IMR-90 (cell line): ENCODE measurements around the gene AFAP1L2. TPM values are rescaled to one million over a fixed set of nuclear protein-coding genes. Genes with fewer than 3 reads are reported as not detected.

Source experiments
- ATAC-seq: fragments of 200-7000 bp; cut with Tn5 transposase; 2 replicates; pipeline ENCODE4 v1.9.1; 2020; ENCODE audit warnings: low read depth, mild to moderate bottlenecking, moderate library complexity
- BruUV-seq: library from RNA; stranded (reverse); fragments of 400-500 nt; replicated peaks from 2 replicates; lab custom pipeline; 2021; lab: Mats Ljungman, UMichigan
- CTCF ChIA-PET: fragments of 300-600 bp; formaldehyde crosslinking; extraction: SDS; loops from one replicate; lab custom pipeline; 2021; ENCODE audit warnings: antibody characterized with exemption; lab: Yijun Ruan, JAX
- POLR2A ChIA-PET: fragments of 300-600 bp; sonication (Branson Sonifier 250); formaldehyde crosslinking; loops from one replicate; lab custom pipeline; 2022; ENCODE audit warnings: antibody characterized with exemption; ENCODE audit not compliant: unreplicated experiment; lab: Charles Lee
- DNase-seq: peaks from one replicate; pipeline ENCODE4 v3.0.0; 2013
- H2AFZ ChIP-seq: replicated peaks from 2 replicates; pipeline ENCODE3; 2013; ENCODE audit warnings: low read length, mild to moderate bottlenecking; ENCODE audit not compliant: poor library complexity
- H2AK5ac ChIP-seq: 2 replicates; pipeline ENCODE4 v1.6.1; 2013; ENCODE audit warnings: low read depth, low read length, inconsistent platforms
- H2AK9ac ChIP-seq: replicated peaks from 2 replicates; pipeline ENCODE3; 2013; ENCODE audit warnings: mild to moderate bottlenecking, low read depth, low read length, moderate library complexity; ENCODE audit not compliant: poor library complexity
- H2BK120ac ChIP-seq: 2 replicates; pipeline ENCODE4 v1.6.1; 2013; ENCODE audit warnings: low read depth, low read length, inconsistent platforms
- H2BK15ac ChIP-seq: 3 replicates; pipeline ENCODE4 v1.6.1; 2013; ENCODE audit warnings: low read depth, low read length, inconsistent platforms
- H2BK20ac ChIP-seq: 2 replicates; pipeline ENCODE4 v1.6.1; 2013; ENCODE audit warnings: low read depth, mild to moderate bottlenecking, inconsistent platforms, low read length, moderate library complexity
- H2BK5ac ChIP-seq: 2 replicates; pipeline ENCODE4 v1.6.1; 2013; ENCODE audit warnings: mild to moderate bottlenecking, low read depth, low read length, inconsistent platforms; ENCODE audit not compliant: poor library complexity, severe bottlenecking
- H3K14ac ChIP-seq: replicated peaks from 2 replicates; pipeline ENCODE4 v1.6.1; 2013; ENCODE audit warnings: low read depth, low read length, inconsistent platforms
- H3K18ac ChIP-seq: 2 replicates; pipeline ENCODE4 v1.6.1; 2013; ENCODE audit warnings: low read depth, low read length, control low read depth
- H3K23ac ChIP-seq: 2 replicates; pipeline ENCODE4 v1.6.1; 2013; ENCODE audit warnings: low read depth, low read length, inconsistent platforms
- H3K27ac ChIP-seq: 2 replicates; pipeline ENCODE4 v1.5.1; 2013; ENCODE audit warnings: mild to moderate bottlenecking, control low read depth, low read length; ENCODE audit not compliant: insufficient read depth
- H3K27me3 ChIP-seq: 2 replicates; pipeline ENCODE4 v1.6.1; 2013; ENCODE audit warnings: low read length; ENCODE audit not compliant: control insufficient read depth, insufficient read depth
- H3K36me3 ChIP-seq: 2 replicates; pipeline ENCODE4 v1.6.1; 2013; ENCODE audit warnings: low read length, mixed read lengths; ENCODE audit not compliant: control insufficient read depth, insufficient read depth
- H3K4ac ChIP-seq: 2 replicates; pipeline ENCODE4 v1.6.1; 2013; ENCODE audit warnings: low read depth, low read length, inconsistent platforms
- H3K4me1 ChIP-seq: 2 replicates; pipeline ENCODE4 v1.6.1; 2013; ENCODE audit warnings: low read length, mixed read lengths; ENCODE audit not compliant: control insufficient read depth, insufficient read depth
- H3K4me2 ChIP-seq: 2 replicates; pipeline ENCODE4 v1.6.1; 2013; ENCODE audit warnings: low read depth, mild to moderate bottlenecking, control low read depth, low read length, moderate library complexity
- H3K4me3 ChIP-seq: 2 replicates; pipeline ENCODE4 v1.5.1; 2013; ENCODE audit warnings: low read depth, mild to moderate bottlenecking, control low read depth, low read length, moderate library complexity; ENCODE audit not compliant: insufficient read depth
- H3K56ac ChIP-seq: 2 replicates; pipeline ENCODE4 v1.6.1; 2013; ENCODE audit warnings: low read length, inconsistent platforms; ENCODE audit not compliant: insufficient read depth; ENCODE audit errors: extremely low read depth
- H3K79me1 ChIP-seq, 2 experiments: 2 replicates each; pipeline ENCODE4 v1.6.1; 2013; ENCODE audit warnings: low read length in 2 of 2, inconsistent platforms in 1 of 2, low read depth in 1 of 2
- H3K9ac ChIP-seq: 2 replicates; pipeline ENCODE4 v1.6.1; 2013; ENCODE audit warnings: low read depth, low read length, control low read depth
- H3K9me1 ChIP-seq: 2 replicates; pipeline ENCODE4 v1.6.1; 2013; ENCODE audit warnings: low read length, inconsistent platforms; ENCODE audit not compliant: insufficient read depth
- H3K9me3 ChIP-seq: 2 replicates; pipeline ENCODE4 v1.6.1; 2013; ENCODE audit warnings: low read length; ENCODE audit not compliant: control insufficient read depth, insufficient read depth
- H4K20me1 ChIP-seq: 2 replicates; pipeline ENCODE4 v1.6.1; 2013; ENCODE audit warnings: low read length, inconsistent platforms; ENCODE audit not compliant: insufficient read depth
- H4K5ac ChIP-seq: 2 replicates; pipeline ENCODE4 v1.6.1; 2013; ENCODE audit warnings: mild to moderate bottlenecking, low read depth, low read length, control low read depth
- H4K8ac ChIP-seq, 2 experiments: 2 replicates each; pipeline ENCODE4 v1.6.1; 2013; ENCODE audit warnings: low read depth in 2 of 2, low read length in 2 of 2, control low read depth in 1 of 2, inconsistent platforms in 1 of 2
- H4K91ac ChIP-seq: 2 replicates; pipeline ENCODE4 v1.6.1; 2013; ENCODE audit warnings: low read depth, low read length, inconsistent platforms; ENCODE audit not compliant: insufficient read depth
- CEBPB ChIP-seq: IDR thresholded peaks from 2 replicates; pipeline ENCODE4 v1.6.1; 2012; ENCODE audit warnings: low read depth, low read length, improper control_type of control experiment
- CHD1 ChIP-seq: IDR thresholded peaks from 2 replicates; pipeline ENCODE4 v1.6.1; 2012; ENCODE audit warnings: low read depth, low read length, improper control_type of control experiment
- CTCF ChIP-seq: conservative IDR thresholded peaks from 2 replicates; pipeline ENCODE4 v1.5.1; 2012; ENCODE audit warnings: mild to moderate bottlenecking, low read depth, low read length, improper control_type of control experiment
- ELK1 ChIP-seq: fragments of 150-350 bp; IDR thresholded peaks from 2 replicates; pipeline ENCODE4 v1.6.1; 2016; ENCODE audit warnings: low read depth, mild to moderate bottlenecking, low read length, moderate library complexity, borderline replicate concordance
- FOS ChIP-seq: fragments of 150-350 bp; IDR thresholded peaks from 2 replicates; pipeline ENCODE4 v1.6.1; 2016; ENCODE audit warnings: low read depth, low read length
- MAFK ChIP-seq: IDR thresholded peaks from 2 replicates; pipeline ENCODE4 v1.6.1; 2012; ENCODE audit warnings: low read depth, low read length, improper control_type of control experiment
- MAZ ChIP-seq: IDR thresholded peaks from 2 replicates; pipeline ENCODE4 v1.6.1; 2012; ENCODE audit warnings: low read depth, mild to moderate bottlenecking, low read length, improper control_type of control experiment, moderate library complexity, borderline replicate concordance
- MXI1 ChIP-seq: IDR thresholded peaks from 2 replicates; pipeline ENCODE4 v1.6.1; 2012; ENCODE audit warnings: low read depth, mild to moderate bottlenecking, low read length, moderate library complexity, borderline replicate concordance
- POLR2A ChIP-seq: IDR thresholded peaks from 2 replicates; pipeline ENCODE4 v1.6.1; 2012; ENCODE audit warnings: mild to moderate bottlenecking, low read depth, low read length
- RAD21 ChIP-seq: IDR thresholded peaks from 2 replicates; pipeline ENCODE4 v1.6.1; 2012; ENCODE audit warnings: low read length, improper control_type of control experiment
- RCOR1 ChIP-seq: IDR thresholded peaks from 2 replicates; pipeline ENCODE4 v1.6.1; 2012; ENCODE audit warnings: mild to moderate bottlenecking, low read length, improper control_type of control experiment; ENCODE audit not compliant: insufficient replicate concordance
- RFX5 ChIP-seq: IDR thresholded peaks from 2 replicates; pipeline ENCODE4 v1.8.0; 2012; ENCODE audit warnings: low read depth, mild to moderate bottlenecking, low read length, moderate library complexity
- SMC3 ChIP-seq: fragments of 150-350 bp; IDR thresholded peaks from 2 replicates; pipeline ENCODE4 v1.6.1; 2016; ENCODE audit warnings: low read depth, mild to moderate bottlenecking, antibody characterized with exemption, low read length, moderate library complexity
- USF2 ChIP-seq: fragments of 150-350 bp; IDR thresholded peaks from 2 replicates; pipeline ENCODE4 v1.6.1; 2017; ENCODE audit warnings: mild to moderate bottlenecking, antibody characterized with exemption, low read length, low read depth
- WGBS, 2 experiments: methylation state at CpG; one replicate each; pipeline versions ENCODE4 v1.1.5 to v1.1.7; 2013; ENCODE audit warnings: missing lambda C conversion rate in 2 of 2; ENCODE audit not compliant: insufficient read length in 1 of 2; ENCODE audit errors: extremely low coverage in 2 of 2; 5-methylcytosine and 5-hydroxymethylcytosine counted together
- dilution Hi-C: fragments of 300-500 bp; cut with HindIII; formaldehyde crosslinking; loops from one replicate; pipeline ENCODE4 v1.14.3; 2018; ENCODE audit warnings: low sequenced_read_pairs; ENCODE audit not compliant: unreplicated experiment
- in situ Hi-C: fragments of 300-500 bp; cut with MboI; formaldehyde crosslinking; loops from 3 replicates; pipeline ENCODE4 v1.14.3; 2019; ENCODE audit warnings: low sequenced_read_pairs, inconsistent platforms, mixed read lengths
- intact Hi-C: fragments of 100-400 bp; cut with micrococcal nuclease; formaldehyde crosslinking; loops from 2 replicates; pipeline ENCODE4 v1.10.0; 2022
- polyA plus RNA-seq, 3 experiments: library from polyadenylated mRNA; depleted of rRNA; stranded (reverse); fragments of >200 nt; gene quantifications; 2 replicates each; pipeline ENCODE4 v1.2.3, GENCODE V29; 2012; ENCODE audit warnings: low replicate concordance in 1 of 3
- total RNA-seq: library from RNA; depleted of rRNA; stranded (reverse); fragments of >200 nt; gene quantifications from 2 replicates; pipeline ENCODE4 v1.2.3, GENCODE V29; 2012

Gene AFAP1L2
- total and polyA plus RNA-seq, 2 of the 4 experiments (the other 2 are of a cell fraction): under 0.01 to 0.10 TPM

- peaks cover 17% of the 10 kb centered on the region for H3K27me3 ChIP-seq
- no peak overlapping the region for H2BK15ac ChIP-seq
- no peak overlapping the region for H3K4me2 ChIP-seq
- H2BK120ac ChIP-seq: no peak overlapping the region
- no peak for TF ChIP-seq MAZ
- TF ChIP-seq ELK1: no peak
- TF ChIP-seq USF2: no peak
- no peak for TF ChIP-seq CEBPB
- no peak for TF ChIP-seq SMC3
- no peak for TF ChIP-seq CTCF
- no peak for TF ChIP-seq CHD1
- no peak for TF ChIP-seq RFX5
- no peak for TF ChIP-seq FOS
- TF ChIP-seq MXI1: no peak
- TF ChIP-seq RAD21: no peak
- no peak for TF ChIP-seq POLR2A
- no peak for TF ChIP-seq RCOR1
- TF ChIP-seq MAFK: no peak
- in situ Hi-C loops (no loop called here), intact Hi-C loops (no loop called here), dilution Hi-C loops (no loop called here)
- no peaks in the 10 kb centered on the region for H3K9me3 ChIP-seq
- no peak overlapping the region for H2AFZ ChIP-seq
- no peak overlapping the region for H3K14ac ChIP-seq
- no peak overlapping the region for H3K27ac ChIP-seq
- H3K9me1 ChIP-seq: no peaks in the 10 kb centered on the region
- no peak overlapping the region for H4K8ac ChIP-seq
- H3K36me3 ChIP-seq: no peaks in the 10 kb centered on the region
- ChIA-PET POLR2A (no interaction called here), CTCF (no interaction called here)
- H3K4ac ChIP-seq: no peak overlapping the region
- no peaks in the 10 kb centered on the region for H3K79me1 ChIP-seq
- no peak overlapping the region for H2AK5ac ChIP-seq
- WGBS, 2 experiments: no CpG with 5 or more reads among the region's 7 CpGs
- DNase-seq (no peak), ATAC-seq (no peak)
- H3K4me1 ChIP-seq: no peaks in the 10 kb centered on the region
- H2BK20ac ChIP-seq: no peak overlapping the region
- no peak overlapping the region for H3K23ac ChIP-seq
- no peak overlapping the region for H2BK5ac ChIP-seq
- no TSS peak for BruUV-seq
- no peak overlapping the region for H3K18ac ChIP-seq
- H3K56ac ChIP-seq: no peak overlapping the region
- no peak overlapping the region for H3K9ac ChIP-seq
- H2AK9ac ChIP-seq: no peak overlapping the region
- no peaks in the 10 kb centered on the region for H4K20me1 ChIP-seq
- H4K91ac ChIP-seq: no peak overlapping the region
- no peak overlapping the region for H3K4me3 ChIP-seq
- no peak overlapping the region for H4K5ac ChIP-seq
Measured at GRCh38 chr10:114252883-114253282, 151.4 kb downstream of the AFAP1L2 start.
